Spleen (tissue), 7 donors: ENCODE data around the gene RAI14.

Experiments used
- CTCF ChIP-seq, 11 experiments: fragments of 200-600 bp in 7 of 11; fragments of 450-650 bp in 4 of 11; sonication (generic) in 4 of 11; IDR thresholded peaks in 8 of 11; conservative IDR thresholded peaks in 3 of 11; 1 replicate in 7 of 11; 2 replicates in 4 of 11; pipeline versions ENCODE4 v1.4.0 to v1.8.0; 2016 to 2021; ENCODE audit warnings: antibody characterized with exemption in 11 of 11, inconsistent platforms in 4 of 11, mild to moderate bottlenecking in 1 of 11
- POLR2AphosphoS5 ChIP-seq, 3 donors: sonication (generic); formaldehyde crosslinking; IDR thresholded peaks; one replicate each; pipeline ENCODE4 v1.5.1; 2017; ENCODE audit warnings: antibody characterized with exemption in 3 of 3
- donor health status: DM: no; HTN: no; CAD: no; lungs with moderate emphysema.
- donor health status: DM: no; HTN: no; CAD: no.
- donor health status: DM: no; HTN: no; CAD: no.

DNA sequence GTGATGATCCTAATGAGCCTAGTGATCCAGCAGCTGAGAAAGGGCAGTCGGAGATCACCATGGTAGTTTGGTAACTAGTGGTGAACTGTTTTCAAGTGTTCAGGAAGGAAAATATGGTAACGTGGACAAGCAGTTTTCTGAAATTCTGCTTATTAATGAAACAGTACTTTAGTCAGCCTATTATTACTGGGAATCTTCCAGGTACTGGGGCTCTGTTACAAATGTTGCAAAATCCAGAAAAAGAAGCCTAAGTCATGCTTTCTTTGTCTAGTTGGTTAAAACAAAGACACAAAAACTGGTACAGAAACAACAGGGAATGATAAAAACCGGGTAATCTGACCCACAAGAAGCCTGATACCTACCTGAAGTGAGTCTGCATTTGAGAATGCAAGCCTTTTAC lies 201.0 kb downstream of the RAI14 start:
- TF ChIP-seq CTCF (IDR thresholded peaks at IDR 0.05 in 8 of 11, conservative IDR thresholded peaks at IDR 0.05 in 3 of 11) (no peak), POLR2AphosphoS5 (IDR thresholded peaks at IDR 0.05) (no peak)
